HG02970 (cell line): Measurements from ENCODE around the gene SHROOM3.

Source experiments
- ATAC-seq: cut with Tn5 transposase; IDR thresholded peaks from one replicate; pipeline ENCODE4 v1.9.1; 2021; ENCODE audit warnings: mild to moderate bottlenecking, moderate library complexity, moderate number of reproducible peaks; ENCODE audit not compliant: unreplicated experiment, low FRiP score

Gene SHROOM3

DNA sequence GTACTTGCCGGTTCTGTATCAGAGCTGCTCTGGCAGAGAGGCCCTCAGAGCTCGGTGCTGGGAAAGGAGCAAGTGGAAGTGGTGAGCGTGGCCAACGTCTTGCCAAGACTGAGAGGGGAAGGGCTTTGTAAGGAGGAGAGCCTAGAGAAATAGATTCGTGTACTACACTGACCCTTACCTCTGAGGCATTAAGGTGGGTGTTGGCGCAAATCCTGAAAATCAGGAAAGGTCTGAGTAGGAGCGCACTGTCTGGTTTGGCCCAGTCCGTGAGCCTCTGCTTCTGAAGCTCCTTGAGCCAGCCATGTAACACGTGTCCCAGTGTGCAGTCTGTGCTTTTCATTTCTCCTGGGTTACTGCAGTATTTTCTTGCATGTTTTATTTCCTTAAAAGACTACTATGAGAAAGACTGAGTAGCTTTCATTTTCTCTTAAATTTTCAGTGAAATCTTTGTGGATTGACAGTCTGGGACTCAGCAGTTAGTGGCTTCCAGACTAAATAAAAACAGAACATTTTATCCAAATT, 322.4 kb downstream of the SHROOM3 start:
- no peak for ATAC-seq

DNA sequence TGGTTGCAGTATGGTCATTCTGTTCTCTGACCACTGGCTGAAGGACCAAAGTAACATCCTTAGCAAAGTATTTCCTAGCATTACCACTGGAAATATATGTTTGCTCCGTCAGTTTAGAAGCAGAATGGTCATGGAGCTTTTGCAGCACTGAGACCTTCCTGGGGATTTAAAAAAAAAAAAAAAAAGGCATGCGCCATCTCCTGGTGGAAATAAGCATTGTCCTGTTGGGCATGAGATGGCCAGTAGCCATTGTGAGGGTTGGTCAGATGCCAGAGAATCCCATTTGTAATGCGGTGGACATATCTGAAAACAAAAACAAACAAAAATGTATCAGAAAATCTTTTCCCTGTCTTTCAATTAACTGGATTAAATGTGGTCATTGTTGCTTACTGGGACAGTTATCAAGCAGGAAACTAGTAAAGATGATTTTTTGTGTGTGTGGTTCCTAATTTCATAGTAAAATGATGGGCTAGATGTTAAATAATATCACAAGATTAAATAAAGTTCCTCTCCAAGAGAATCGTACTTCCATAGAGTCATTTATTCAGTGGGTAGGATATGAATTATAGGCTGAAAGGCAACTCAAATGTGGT, 323.4 kb downstream of the SHROOM3 start:
- no peak for ATAC-seq

DNA sequence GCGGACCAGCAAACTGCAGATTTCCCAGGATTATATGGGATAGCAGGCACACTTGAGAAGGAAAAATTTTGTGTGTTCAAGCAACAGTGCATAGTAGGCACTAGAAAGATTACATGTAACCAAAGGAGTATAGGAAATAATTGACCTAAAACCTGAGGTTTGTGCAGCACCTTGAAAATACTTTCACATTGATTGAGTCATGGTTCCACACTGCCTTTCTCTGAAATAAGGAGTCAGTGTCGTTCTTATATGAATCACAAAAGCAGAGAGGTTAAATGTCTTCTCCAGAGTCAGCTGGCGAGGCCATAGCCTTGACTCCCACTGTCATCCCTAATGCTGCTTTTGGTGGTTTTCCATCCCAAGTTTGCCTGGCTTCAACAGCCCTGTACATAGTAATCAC, 324.0 kb downstream of the SHROOM3 start:
- no peak for ATAC-seq

DNA sequence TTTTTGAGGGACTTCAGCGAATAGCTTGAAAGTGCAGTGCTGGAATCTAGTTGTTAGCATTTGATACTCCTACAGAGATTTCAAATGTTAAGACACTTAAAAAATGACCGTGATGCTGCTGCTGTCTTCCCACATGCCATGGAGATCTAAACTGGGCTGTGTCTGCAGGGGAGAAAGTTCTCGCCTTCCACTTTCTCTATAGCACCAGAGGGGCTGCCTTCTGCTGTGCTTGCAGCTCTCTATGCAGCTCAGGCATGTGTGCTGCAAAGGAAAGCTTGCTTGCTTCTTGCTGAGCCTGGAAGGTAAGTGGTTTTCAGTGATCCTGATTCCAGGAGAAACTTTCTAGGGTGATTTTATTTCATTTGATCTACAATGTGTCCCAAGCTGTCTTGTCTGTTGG, 325.2 kb downstream of the SHROOM3 start:
- ATAC-seq = no peak

DNA sequence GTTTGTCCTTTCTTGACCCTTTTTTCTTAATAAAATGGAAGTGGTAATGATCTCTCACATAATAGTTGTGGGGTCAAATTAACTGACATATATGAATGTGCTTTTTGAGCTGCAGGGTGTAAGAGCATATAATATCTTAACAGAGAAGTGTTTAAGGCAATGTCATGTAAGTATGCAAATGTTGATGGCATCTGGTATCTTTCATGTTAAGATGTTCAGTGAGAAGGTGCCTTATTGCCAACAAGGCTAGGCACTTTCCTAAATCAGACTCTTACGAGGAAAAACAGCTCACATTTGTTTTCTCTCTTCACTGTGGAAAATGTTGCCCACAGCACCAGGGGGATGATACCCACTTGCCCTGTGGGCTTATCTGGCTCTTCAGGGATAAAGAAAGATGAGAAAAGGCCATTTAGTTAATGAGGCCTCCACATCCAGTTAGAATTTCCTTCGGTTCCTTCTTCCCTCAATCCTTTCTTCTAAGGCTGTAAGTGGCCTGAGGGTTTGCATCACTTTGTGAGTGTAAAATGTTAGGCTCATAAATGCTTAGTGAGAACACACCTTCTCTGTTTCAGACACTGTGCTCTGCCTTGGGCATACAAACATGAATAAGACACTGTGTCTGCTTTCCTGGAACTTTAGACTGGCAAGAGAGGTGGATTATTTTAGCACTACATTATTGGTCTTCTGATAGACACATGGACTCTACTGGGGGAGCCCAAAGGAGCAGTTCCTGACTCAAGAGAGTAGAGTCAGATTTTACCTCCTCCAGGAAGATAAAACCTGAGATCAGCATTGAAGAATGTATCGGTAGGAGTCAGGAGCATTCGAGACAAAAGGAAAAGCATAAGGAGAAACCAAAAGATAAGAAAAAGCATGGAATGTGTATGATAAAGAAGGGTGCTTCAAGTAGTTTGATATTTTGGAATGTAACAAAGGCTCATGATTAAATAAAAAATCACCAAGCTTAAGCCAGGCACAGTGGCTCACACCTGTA, 327.4 kb downstream of the SHROOM3 start:
- ATAC-seq = no peak

DNA sequence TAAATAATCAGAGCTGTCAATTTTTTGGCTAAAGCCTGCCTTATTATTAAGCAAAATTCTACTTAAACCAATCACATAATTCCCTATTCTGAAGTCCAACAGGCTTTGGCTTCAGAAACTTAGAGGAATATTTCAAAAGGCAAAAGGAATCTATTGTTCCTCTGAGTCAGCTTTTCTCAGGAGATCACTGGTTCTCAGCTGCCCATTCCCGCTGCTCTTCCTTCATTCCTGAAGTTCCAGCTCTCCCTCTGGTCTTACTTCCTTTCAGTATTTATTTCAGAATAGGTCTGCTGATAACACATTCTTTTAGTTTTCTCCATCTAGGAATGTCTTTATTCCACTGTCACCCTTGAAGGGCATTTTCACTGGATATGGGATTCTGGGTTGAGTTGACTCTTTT, 329.2 kb downstream of the SHROOM3 start:
- no peak for ATAC-seq

DNA sequence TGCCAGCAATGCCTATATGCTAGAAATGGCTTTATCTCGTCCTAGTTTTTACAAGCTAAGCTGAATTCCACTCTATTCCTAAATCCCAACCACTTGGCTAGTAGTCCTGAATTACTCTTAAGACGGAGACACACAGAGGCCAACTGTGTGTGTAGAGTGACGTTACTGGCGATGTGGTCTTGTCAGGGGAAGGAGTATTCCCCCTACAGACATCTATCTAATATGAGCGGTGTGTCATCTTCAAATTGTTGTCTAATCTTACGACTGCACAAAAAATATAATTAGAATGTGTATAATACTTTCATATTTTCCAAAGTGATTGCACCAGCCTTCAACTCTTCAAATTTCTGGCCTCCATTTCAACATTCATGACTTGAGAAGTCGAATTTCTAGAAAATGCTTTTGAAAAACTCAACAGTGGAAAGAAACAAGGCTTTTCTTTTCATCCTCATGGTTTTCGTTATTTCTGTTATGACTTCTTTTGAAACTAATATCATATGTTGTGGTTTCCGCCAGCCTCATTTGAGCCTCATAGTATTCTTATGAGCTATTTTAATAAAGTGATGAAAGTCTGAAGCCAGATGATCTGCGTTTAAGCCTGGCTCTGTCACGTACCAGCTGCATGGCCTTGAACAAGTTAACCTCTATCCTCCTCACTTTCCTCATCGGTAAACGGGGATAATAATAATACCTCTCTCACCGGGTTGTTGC, 330.6 kb downstream of the SHROOM3 start:
- no peak for ATAC-seq

DNA sequence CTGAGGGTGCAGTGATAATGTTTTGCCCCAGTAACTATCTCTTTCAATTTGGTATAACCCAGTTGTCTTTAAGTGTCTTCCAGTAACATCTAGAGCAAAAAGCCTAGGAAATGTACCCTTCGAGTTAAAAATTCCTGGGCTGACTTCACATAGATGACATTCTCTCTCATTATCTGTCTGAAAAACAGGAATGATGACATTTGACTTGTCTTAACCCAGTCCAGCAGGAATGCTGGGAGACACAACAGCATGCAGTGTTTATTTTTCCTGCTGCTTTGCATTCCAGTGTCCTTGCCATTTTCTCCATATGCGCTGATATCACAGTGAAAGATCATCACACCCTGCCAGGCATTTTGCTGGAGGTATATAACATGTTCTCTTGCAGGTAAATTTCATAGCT, 333.0 kb downstream of the SHROOM3 start:
- no peak for ATAC-seq

DNA sequence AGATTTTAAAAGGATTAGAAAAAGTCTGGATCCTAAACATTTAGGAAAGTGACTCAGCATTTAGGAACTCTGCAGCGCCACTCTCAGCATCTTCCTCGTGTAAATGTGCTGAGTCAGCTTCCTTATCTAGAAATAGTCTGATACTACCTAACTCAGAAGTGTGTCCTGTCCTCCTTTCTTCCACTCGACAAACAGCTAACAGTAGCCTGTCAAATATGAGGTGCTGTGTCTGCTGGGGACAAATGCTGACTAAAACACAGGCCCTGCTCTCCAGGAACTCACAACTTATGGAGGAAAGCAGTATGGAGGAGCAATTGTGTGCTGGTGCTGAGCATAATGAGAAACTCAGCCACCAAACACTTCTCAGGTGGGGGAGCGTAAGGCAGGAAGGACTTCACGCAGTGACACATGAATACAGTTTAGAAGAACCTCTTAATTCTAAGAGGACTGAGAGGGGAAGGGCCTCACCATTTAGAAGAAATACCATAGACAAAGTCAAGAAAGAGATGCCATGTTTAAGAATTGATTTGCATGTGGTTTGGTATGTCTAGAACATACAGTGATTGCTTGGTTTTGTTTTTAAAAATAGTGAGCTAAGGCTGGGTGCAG, 337.6 kb downstream of the SHROOM3 start:
- no peak for ATAC-seq

DNA sequence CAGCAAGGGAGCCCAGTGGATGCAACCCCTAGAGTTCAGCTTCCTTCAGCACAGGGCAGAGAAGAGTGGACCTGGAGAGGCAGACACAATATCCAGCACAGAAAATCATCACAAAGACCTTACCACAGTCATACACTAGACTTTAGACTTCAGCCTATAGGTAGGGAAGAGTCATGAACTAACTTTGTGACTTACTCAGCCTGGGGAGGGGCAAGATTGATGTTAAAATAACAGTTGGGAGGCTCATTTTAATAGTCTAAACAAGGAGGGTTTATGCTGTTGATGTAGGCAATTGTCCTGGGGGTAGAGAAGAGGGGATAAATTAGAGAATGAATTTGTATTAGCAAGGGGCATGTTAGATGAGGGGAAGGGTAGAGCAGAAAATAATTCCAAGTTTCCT, 338.7 kb downstream of the SHROOM3 start:
- ATAC-seq = no peak

DNA sequence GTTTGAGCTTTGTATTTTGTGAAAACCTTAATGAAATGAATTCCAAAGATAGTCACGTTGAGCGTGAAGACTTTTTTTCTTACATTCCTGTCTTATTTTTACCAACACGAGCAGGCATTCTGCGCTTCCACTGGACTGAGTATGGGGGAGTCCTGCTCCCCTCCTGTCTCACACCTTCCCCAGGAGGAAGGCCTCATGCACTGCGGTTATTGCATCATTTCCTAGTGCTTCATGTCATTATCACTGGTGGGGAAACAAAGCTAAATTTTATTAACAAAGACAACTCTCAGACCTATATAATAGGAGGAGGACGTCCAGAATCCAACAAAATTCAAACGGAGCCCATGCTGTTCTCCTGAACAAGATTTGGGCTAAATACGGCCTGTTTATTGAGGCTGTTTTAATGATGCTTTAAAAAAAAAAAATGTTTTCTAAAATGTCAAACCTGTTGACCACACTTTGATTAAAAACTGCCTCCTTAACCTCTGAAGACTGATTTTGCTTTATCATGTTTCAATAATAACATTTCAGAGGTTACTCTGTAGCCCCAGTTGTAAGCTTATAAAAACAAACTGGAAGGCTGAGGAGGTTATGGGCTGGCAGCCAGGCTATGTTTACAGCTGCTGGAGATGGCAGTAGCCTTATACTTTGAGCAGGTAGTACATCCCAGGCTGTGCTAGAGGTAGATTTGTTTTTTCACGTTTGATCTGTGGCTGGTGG, 344.9 kb downstream of the SHROOM3 start:
- no peak for ATAC-seq

DNA sequence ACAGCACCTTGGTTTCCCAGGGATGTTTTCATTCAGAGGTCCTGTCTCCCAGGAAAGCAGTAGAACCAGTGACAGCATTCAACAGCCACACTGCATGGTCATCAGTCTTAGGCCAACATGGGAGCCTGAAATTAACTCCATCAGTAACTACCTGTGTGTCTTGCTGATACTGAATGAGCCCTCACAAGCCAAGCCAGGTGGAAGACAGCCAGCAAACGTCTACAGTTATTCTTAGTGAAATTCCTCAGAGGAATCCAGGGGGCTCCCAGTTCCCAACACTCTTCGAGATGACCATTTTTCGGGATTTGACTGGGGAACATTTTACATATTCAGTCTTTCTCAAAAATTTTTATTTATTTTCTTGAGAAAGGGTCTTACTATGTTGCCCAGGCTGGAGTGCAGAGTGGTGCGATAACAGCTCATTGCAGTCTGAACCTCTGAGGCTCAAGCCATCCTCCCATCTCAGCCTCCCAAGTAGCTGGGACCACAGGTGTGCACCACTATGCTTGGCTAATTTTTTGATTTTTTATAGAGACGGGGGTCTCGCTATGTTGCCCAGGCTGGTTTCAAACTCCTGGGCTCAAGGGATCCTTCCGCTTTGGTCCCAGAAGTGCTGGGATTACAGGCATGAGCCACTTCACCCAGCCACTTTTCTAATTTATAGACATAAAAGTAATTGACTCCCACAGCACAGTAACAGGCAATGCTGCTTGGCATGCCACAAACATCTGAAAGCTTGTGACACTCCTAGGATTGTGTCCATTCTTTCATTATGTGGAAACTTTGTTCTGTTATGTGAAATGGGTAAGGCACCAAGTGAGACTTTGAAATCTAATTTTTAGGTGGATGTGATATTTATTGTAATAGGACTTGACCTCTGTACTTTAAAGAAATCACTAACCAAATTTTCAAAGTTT, 346.0 kb downstream of the SHROOM3 start:
- no peak for ATAC-seq

DNA sequence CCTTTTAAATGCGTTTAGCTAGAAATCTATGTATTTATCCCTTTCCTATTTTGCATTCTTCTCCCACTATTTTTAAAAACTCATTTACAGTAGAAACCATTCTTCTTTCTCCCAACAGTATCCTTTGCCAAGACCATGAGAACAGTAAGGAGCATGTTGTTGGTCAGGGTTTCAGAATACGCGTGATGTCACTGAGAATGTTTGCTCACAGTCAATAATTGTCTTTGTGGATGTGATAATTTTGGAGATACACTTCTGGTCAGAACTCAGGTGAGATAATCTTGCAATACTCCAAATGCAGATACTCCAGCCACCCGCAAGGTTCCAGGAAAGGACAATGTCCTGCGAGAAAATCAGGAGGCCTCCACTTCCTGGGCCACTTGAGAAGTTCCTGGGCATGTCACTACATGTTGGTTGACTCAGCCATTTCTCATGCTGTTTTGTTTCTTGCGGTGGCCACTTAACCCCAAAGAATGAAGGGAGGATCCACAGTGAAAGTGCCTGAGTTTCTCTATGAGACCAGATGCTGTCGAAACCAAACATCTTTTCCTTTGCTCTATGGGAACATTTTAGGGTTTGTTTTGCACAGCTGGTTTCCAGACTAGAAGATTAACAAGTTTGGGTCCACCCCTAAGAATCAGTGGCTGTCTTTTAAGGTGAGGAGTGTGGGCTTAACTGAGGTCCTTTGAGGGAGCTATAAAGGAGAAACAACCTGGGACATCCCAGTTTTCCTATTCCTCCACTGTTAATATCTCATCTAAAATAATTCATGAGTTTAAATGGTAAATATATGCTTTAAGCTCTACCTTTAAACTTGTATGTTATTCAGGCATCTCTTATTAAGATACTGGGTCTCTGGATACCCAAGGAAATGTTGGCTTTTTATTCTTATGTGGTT, 346.9 kb downstream of the SHROOM3 start:
- no peak for ATAC-seq

DNA sequence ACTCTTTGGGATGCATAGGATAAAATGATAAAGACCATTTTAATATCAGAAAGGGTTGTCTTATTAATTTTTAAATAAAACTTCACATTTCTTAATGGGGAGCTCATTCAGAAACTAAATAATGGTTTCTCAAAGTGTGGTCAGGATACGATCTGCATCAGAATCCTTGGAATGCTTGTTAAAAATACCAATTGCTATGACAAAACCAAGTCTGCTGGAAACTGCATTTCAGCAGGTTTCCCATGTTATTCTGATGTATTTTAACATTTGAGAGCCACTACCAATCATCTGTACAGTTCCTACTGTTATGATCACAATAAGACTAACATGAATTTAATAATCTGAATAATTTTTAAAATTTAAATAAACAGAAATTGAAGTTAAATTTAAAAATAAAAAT, 347.8 kb downstream of the SHROOM3 start:
- ATAC-seq = no peak

DNA sequence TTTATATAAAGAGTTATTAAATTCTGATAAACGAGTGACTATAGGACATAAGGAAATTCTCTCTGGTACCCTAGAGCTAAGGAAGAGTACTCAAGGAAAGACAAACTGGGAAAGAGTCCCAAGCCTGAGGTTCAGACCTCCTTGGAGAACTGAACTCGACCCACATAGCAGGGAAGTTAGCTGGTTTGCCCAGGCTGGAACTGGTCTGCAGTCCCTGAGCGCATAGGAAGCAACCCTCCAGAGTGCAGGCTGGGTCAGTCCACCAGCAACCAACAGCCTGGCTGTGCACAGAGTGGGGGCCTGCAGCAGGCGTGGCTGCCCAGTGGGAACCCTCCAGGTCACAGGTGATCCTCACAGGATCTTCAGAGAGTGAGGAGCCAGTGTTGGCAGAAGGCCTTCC, 348.8 kb downstream of the SHROOM3 start:
- no peak for ATAC-seq

DNA sequence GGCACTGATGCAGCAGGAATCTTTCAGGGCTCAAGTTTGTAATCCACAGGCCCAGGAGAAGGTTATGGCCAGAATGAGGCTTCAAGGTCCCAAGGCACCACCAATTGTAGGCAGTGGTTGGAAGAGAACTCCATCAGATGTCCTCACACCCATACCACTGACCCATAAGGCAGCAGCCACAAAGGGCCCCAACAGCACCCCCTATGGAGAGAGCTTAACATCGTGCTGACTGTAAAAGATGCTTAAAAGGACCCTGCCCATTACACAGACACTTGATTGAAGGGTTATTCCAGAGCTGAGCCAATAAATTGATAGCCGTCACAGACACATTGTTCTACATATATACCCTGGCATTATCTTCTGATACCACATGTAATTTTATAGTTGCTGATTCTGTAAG, 349.2 kb downstream of the SHROOM3 start:
- ATAC-seq = no peak

DNA sequence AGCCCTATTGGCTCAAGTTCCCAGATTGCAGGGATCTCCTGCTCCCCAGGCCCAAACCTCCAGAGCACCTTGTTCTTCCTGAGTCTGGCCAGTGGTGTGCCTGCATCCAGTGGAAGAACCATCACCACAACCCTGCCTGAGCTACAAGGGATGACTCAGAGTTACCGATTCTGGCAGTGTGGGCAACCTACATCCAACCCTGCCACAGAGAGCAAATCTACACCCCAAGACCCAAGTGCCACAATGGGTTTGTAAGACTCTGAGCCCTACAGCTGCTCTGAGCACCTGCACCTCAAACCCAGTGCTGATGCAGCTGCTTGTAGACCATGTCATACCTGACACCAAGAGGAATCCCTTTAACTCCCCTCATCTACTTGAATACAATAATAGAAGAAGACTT, 352.9 kb downstream of the SHROOM3 start:
- ATAC-seq = no peak

DNA sequence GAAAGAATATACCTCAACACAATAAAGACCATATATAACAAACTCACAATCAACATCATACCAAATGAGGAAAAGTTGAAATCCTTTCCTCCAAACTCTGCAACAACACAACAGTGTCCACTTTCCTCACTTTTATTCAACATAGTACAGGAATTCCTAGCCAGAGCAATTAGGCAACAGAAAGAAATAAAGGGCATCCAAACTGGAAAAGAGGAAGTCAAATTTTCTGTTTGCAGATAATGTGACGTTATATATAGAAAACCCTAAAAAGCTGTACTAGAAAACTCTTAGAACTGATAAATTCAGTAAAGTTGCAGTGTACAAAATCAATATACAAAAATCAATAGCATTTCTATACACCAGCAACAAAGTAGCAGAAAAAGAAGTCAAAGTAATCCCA, 355.3 kb downstream of the SHROOM3 start:
- no peak for ATAC-seq
